Lung (tissue), 12 donors: ENCODE data around the gene ZNF865. TPM values are rescaled to one million over a fixed set of nuclear protein-coding genes. Genes with fewer than 3 reads are reported as not detected.
"Not testable (repeated sequence)": the region's sequence is repeated elsewhere in the genome, so short reads cannot be mapped to it uniquely, and the experiment has no call there.

Experiments used
- ATAC-seq: fragments of 200-7000 bp; cut with Tn5 transposase; one replicate; pipeline ENCODE4 v1.9.1; 2020; ENCODE audit warnings: moderate number of reproducible peaks; ENCODE audit not compliant: insufficient read depth, low FRiP score
- DNase-seq, 3 donors: peaks; one replicate each; pipeline ENCODE4 v3.0.0-alpha.2; 2013 to 2017
- H3K27ac ChIP-seq, 2 donors: one replicate each; pipeline ENCODE4 v1.5.1; 2013; ENCODE audit warnings: mild to moderate bottlenecking in 2 of 2, moderate library complexity in 2 of 2, control low read depth in 1 of 2, inconsistent platforms in 1 of 2, low read depth in 1 of 2, low read length in 1 of 2
- H3K27me3 ChIP-seq, 3 donors: one replicate each; pipeline ENCODE4 v1.5.1; 2013; ENCODE audit warnings: low read length in 2 of 3; ENCODE audit not compliant: control insufficient read depth in 3 of 3, insufficient read depth in 3 of 3
- H3K36me3 ChIP-seq, 4 donors: one replicate each; pipeline ENCODE4 v1.5.1; 2013; ENCODE audit warnings: low read length in 4 of 4, mild to moderate bottlenecking in 1 of 4, moderate library complexity in 1 of 4; ENCODE audit not compliant: control insufficient read depth in 4 of 4, insufficient read depth in 4 of 4
- H3K4me1 ChIP-seq, 5 donors: one replicate each; pipeline ENCODE4 v1.5.1; 2013; ENCODE audit warnings: low read length in 5 of 5, mild to moderate bottlenecking in 2 of 5, moderate library complexity in 1 of 5; ENCODE audit not compliant: control insufficient read depth in 5 of 5, insufficient read depth in 5 of 5
- H3K4me3 ChIP-seq: one replicate; pipeline ENCODE4 v1.5.1; 2013; ENCODE audit warnings: mild to moderate bottlenecking, control low read depth, moderate library complexity
- H3K9ac ChIP-seq, 2 donors: one replicate each; pipeline ENCODE4 v1.5.1; 2013; ENCODE audit warnings: low read length in 2 of 2, control low read depth in 1 of 2; ENCODE audit not compliant: insufficient read depth in 1 of 2
- H3K9me3 ChIP-seq, 4 donors: one replicate each; pipeline ENCODE4 v1.5.1; 2013; ENCODE audit warnings: low read length in 3 of 4, mild to moderate bottlenecking in 1 of 4, moderate library complexity in 1 of 4; ENCODE audit not compliant: control insufficient read depth in 4 of 4, insufficient read depth in 3 of 4
- WGBS, 2 donors: extraction: QIAGEN DNeasy Blood & Tissue Kit; methylation state at CpG; one replicate each; pipeline ENCODE4 v1.1.7; 2013; 5-methylcytosine and 5-hydroxymethylcytosine counted together
- polyA plus RNA-seq, 2 donors: library from polyadenylated mRNA; stranded (reverse); fragments of 200-250 nt; gene quantifications; one replicate each; pipeline ENCODE4 v1.2.1, GENCODE V29; 2013
- total RNA-seq, 2 donors: library from RNA; depleted of rRNA in 1 of 2; stranded (reverse); fragments of >200 nt in 1 of 2; gene quantifications; one replicate each; pipeline ENCODE4 v1.2.1, GENCODE V29; 2014 to 2021
- TF ChIP-seq, protein P1 (sequence below): IDR thresholded peaks from 2 replicates; pipeline ENCODE4 v1.5.1; 2012; ENCODE audit warnings: mild to moderate bottlenecking; ENCODE audit errors: control extremely low read depth, extremely low read depth
- donor health status: control.
- donor health status: control.
- donor health status: Bipolar disorder and iron deficiency.
- donor health status: healthy.
- donor health status: DM: yes; HTN: yes; CAD: no.

ZNF865 gene
- total and polyA plus RNA-seq, 4 donors: 5.1 to 19.3 (median 10.0) TPM

DNA sequence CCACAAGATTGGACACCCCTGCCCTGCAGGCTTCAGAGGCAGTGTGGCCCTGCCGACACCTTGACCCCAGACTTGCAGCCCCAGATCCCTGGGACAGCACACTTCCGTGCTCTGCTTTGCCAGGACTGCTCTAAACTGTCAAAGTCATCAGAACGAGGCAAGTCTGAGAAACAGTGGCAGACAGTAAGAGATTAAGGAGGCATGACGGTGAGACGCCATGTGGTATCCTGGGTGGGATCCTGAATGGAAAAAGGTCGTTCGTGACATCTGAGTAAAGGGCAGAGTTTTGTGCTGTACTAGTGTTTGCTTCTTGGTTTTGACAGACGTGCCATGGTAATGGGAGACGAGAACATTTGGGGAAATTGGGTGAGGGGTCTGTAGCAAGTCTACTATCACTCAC lies 38.6 kb upstream of the ZNF865 start:
- ATAC-seq (no peak), DNase-seq (no peak)
- Histone ChIP-seq H3K27me3 (no peaks in the 10 kb centered on the region), H3K4me1 (peaks cover 0 to 5% (median 4%) of the 10 kb centered on the region in 5 donors), H3K9me3 (no peaks in the 10 kb centered on the region), H3K4me3 (no peak overlapping the region), H3K27ac (no peak overlapping the region), H3K9ac (no peak overlapping the region), H3K36me3 (no peaks in the 10 kb centered on the region)
- WGBS, 2 donors: 44 to 62% methylated on average over 9 of the region's 9 CpGs
- TF ChIP-seq, protein P1, sequence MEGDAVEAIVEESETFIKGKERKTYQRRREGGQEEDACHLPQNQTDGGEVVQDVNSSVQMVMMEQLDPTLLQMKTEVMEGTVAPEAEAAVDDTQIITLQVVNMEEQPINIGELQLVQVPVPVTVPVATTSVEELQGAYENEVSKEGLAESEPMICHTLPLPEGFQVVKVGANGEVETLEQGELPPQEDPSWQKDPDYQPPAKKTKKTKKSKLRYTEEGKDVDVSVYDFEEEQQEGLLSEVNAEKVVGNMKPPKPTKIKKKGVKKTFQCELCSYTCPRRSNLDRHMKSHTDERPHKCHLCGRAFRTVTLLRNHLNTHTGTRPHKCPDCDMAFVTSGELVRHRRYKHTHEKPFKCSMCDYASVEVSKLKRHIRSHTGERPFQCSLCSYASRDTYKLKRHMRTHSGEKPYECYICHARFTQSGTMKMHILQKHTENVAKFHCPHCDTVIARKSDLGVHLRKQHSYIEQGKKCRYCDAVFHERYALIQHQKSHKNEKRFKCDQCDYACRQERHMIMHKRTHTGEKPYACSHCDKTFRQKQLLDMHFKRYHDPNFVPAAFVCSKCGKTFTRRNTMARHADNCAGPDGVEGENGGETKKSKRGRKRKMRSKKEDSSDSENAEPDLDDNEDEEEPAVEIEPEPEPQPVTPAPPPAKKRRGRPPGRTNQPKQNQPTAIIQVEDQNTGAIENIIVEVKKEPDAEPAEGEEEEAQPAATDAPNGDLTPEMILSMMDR: no peak

DNA sequence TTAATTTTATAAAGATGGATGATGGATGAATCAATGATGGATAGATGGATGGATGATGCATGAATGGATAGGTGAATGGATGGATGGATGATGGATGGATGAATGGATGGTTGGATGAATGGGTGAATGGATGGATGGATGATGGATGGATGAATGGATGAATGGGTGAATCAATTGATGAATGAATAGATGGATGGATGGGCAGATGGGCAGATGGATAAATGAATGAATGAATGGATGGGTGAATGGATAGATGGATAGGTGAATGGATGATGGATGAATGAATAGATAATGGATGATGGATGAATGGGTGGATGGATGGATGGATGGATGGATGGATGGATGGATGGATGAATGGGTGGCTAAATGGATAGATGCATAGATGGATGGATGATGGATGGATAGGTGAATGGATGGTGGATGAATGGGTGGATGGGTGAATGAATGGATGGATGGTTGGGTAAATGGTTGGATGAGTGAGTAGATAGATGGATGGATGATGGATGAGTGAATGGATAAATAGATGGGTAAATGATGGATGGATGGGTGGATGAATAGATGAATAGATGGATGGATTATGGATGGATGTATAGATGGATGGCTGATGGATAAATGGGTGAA lies 37.6 kb upstream of the ZNF865 start:
- H3K27ac ChIP-seq: no peak overlapping the region

DNA sequence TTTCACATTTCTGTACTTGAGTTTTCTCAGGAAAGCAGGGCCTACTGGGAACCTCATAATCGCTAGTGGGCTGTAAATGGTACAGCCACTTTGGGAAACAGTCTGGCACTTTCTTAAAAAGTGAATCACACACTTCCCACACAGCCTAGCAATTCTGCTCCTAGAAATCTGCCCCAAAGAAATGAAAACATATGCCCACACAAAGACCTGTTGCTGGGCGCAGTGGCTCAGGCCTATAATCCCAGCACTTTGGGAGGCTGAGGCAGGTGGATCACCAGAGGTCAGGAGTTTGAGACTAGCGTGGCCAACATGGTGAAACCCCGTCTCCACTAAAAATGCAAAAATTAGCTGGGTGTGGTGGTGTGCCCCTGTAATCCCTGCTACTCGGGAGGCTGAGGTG lies 36.0 kb upstream of the ZNF865 start:
- H3K9me3 ChIP-seq, ATAC-seq: not testable (repeated sequence)
- 93 to 97% methylated on average over 5 of the region's 5 CpGs for WGBS, 2 donors

More for the DNA sequence above, 37.6 kb upstream of the ZNF865 start:
- ATAC-seq: no peak
- Histone ChIP-seq H3K27me3 (no peaks in the 10 kb centered on the region), H3K9ac (no peak overlapping the region), H3K4me1 (peaks cover 0 to 5% (median 4%) of the 10 kb centered on the region in 5 donors), H3K36me3 (no peaks in the 10 kb centered on the region), H3K9me3 (no peaks in the 10 kb centered on the region), H3K4me3 (no peak overlapping the region)
- no peak for DNase-seq
- TF ChIP-seq, protein P1: no peak

DNA sequence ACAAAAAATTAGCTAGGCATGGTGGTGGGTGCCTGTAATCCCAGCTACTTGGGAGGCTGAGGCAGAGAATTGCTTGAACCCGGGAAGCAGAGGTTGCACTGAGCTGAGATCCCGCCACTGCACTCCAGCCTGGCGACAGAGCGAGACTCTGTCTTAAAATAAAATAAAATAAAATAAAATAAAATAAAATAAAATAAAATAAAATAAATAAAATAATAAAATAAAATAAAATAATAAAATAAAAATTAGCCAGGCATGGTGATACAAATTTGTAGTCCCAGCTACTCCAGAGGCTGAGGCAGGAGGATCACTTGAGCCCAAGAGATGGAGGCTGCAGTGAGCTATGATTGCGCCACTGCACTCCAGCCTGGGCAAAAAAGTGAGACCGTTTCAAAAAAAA lies 31.5 kb upstream of the ZNF865 start:
- ATAC-seq, H3K4me1 ChIP-seq, H3K9me3 ChIP-seq, DNase-seq, H3K9ac ChIP-seq, H3K27ac ChIP-seq, H3K4me3 ChIP-seq, H3K27me3 ChIP-seq: not testable (repeated sequence)
- WGBS, 2 donors: 89 to 93% methylated on average over 6 of the region's 6 CpGs
- peaks cover 5 to 19% (median 6%) of the 10 kb centered on the region in 4 donors for H3K36me3 ChIP-seq

More for the DNA sequence above, 36.0 kb upstream of the ZNF865 start:
- not testable (repeated sequence) for H3K4me1 ChIP-seq, H3K27ac ChIP-seq, DNase-seq, H3K4me3 ChIP-seq, H3K36me3 ChIP-seq, H3K9ac ChIP-seq, H3K27me3 ChIP-seq
